SW480 (cell line): ENCODE measurements around the gene AIG1.
"Not testable (repeated sequence)": the region's sequence is repeated elsewhere in the genome, so short reads cannot be mapped to it uniquely, and the experiment has no call there.

Experiments used
- DNase-seq: peaks from one replicate; pipeline ENCODE4 v3.0.0-alpha.2; 2016; ENCODE audit warnings: low spot score

Gene AIG1

DNA sequence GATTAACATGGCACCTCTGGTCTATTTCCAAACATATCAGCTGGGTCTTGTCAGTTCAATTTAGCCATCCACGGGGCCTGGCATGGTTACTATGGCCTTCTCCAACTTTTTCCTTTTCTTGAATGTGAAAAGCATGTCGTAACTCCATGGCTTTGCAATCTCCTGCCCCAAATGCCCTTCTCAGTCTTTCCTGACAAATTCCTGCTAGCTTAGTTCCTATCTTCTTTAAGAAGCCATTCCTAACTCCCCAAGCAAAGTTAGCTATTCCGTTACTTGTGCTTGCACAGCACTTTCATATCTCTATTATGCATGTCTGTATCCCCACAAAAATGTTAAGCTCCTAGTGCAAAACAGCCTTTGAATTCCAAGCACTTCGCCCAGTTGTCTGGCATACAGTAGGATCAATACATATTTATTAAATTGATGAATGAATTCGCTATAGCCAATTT lies 105.6 kb downstream of the AIG1 start:
- no peak for DNase-seq

DNA sequence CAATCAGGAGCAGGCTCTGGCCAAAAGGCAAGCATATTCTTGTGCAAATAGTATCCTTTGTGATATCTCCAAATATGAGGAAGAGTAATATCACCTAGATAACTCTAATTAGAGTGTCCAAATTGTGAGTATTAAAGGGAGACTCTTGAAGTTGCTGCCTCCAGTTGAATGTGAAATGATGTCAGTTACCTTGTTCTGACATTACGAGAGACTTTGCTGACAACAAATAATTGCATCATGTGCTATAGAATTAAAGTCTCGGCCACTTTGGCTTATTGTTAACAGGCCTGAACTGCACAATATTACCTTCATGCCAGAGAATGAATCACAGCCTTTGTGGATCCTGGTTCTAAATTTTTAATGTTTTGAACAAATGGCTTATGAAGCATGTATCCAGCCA lies 106.5 kb downstream of the AIG1 start:
- no peak for DNase-seq

- not testable (repeated sequence) for DNase-seq
Observed at GRCh38 chr6:143168396-143168816, 107.7 kb downstream of the AIG1 start.

DNA sequence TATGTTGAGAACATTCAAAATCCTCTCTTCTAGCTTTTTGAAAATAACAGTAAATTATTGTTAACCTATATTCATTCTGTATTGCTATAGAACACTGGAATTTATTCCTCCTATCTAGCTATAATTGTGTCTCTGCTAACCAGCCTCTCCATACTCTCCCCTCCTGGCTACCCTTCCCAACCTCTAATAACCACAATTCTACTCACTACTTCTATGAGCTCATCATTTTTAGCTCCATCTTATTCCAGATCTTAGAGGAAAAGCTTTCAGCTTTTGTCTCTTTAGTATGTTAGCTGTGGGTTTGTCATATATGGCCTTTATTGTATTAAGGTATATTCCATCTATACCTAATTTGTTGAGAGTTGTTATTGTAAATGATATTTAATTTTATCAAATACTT lies 108.8 kb downstream of the AIG1 start:
- DNase-seq, result no peak

DNA sequence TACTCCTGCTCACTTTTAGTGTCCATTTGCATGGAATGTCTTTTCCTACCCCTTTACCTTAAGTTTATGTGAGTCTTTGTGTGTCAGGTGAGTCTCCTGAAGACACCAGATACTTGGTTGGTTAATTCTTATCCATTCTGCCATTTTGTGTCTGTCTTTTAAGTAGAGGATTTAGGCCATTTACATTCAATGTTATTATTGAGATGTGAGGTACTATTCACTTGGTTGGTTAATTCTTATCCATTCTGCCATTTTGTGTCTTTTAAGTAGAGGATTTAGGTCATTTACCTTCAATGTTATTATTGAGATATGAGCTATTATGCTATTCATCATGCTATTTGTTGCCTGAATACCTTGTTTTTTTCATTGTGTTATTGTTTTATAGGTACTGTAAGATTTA lies 113.8 kb downstream of the AIG1 start:
- DNase-seq, result no peak

- no peak for DNase-seq
Observed at GRCh38 chr6:143174951-143175350, 114.3 kb downstream of the AIG1 start.

DNA sequence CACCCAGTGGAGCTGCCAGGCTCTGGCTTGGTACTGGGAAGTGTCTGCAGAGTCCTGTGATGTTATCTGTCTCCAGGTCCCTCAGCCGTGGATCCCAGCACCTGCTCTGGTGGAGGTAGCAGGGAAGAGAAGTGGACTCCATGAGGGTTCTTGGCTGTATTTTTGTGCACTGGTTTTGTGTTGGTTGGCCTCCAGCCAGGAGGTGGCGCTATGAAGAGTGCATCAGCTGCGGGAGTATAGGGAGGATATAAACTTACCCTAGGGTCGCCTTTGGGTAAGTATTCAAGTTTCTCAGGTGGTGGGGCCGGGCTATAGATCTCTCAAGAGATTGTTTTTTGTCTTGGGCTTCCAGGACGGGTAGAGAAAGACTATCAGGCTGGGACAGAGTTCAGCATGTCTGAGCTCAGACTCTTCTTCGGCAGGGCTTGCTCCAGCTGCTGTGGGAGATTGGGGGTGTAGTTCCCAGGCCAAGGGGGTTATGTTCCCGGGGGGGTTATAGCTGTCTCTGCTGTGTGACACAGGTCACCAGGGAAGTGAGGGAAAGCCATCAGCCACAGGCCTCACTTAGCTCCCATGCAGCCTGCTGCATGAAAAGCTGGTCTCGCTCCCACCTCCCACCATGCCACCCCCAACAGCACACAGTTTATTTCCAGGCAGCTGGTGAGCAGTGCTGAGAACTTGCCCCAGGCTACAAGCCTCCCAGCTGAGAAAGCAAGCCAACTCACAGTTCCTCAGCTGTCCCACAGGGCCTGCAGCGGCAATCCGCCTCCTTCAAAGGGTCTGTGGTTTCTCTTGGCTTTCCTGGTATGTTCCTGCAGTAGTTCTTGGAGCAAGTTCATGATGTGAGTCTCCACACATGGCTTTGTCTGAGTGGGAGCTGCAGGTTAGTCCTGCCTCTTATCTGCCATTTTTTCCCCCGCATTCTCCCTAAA lies 115.7 kb downstream of the AIG1 start:
- DNase-seq, result no peak

DNA sequence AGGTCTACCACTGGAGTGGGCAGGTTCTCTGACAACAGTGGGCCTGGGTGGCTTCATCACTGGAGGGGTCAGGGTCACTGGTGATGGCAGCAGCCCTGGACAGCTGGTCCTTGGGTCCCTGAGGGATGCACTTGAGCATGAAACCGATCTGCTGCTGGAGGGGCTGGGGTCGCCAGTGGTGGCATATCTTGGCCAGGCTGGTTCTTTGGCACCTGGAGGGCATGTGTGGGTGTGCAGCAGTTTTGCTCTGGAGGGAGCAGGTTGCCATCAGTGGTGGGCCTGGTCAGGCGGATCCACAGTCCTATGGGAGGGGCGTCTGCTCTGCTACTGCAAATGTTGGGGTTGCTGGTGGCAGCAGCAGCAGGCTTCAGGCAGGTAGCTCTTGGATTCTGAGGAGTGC lies 117.0 kb downstream of the AIG1 start:
- DNase-seq, result no peak

GRCh38 chr6:143179096-143179495 lies 118.4 kb downstream of the AIG1 start:
- DNase-seq, result no peak

DNA sequence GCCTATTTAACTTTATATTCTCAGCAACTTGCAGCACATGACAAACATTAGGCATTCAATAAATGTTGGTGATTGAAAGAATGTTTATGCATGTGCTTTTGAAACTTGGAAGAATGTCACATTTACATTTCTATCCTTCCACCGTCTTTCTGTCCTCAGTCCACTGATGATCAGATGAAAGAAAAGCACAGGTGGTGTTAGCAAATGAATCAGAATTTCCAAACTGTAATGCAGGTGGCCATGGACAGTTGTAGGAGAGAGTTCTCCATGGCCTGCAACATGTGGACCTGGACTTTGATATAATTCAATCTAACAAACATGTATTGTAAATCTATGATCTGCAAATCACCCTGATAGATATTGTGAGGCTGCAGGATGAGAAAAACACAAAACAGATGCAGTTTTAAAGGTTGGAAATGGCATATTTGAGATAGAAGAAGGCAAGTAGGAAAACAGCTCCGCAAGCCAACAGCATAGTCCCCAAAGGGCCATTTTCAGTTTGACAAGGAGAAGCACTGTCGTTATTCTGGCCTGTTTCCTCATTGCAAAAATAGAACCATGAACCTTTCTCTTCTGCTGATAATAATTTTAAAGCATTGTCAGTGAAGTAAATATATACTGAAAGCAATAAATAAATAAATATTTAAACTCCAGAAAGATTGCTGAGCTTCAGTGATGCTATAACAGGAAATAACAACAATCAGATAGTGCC lies 119.4 kb downstream of the AIG1 start:
- no peak for DNase-seq

DNA sequence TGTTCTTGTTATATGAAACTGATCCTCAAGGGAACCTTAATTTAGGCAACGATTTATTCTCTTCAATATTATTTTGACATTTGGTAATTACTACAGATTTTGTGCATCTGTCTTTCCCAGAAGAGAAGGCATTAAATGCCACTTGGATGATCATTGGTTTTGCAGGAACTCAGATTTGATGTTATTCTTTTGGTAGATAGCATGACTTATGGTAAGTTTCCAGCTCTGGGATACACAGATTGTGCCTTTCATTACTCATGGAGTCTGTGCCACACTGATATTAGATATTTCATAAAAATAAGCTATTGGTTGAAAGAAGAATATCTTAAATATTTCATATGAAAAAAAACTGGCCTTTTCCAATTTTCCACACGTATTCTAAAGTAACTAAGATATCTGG lies 120.1 kb downstream of the AIG1 start:
- no peak for DNase-seq

- no peak for DNase-seq
Observed at GRCh38 chr6:143183666-143184065, 123.0 kb downstream of the AIG1 start.

DNA sequence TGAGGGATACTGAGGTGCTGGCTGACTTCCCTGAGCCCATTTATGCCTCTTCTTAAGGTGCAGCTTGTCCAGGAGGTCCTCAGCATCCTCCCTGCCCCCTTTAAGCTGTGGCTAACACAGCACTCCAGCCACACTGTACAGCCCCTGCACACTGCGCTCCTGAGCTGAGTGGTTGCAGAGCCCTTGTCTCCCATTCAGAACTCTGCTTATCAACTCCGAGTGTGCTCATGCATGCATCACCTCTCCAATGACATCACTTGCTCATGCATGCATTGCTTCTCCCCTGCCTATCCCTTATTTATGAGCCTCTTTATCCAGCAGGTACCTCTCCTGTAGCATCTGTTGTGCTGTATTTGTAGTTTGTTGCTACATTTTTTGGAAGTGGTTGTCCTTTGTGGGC lies 124.6 kb downstream of the AIG1 start:
- DNase-seq, result no peak

GRCh38 chr6:143187238-143187923 lies 126.7 kb downstream of the AIG1 start:
- DNase-seq, result no peak

DNA sequence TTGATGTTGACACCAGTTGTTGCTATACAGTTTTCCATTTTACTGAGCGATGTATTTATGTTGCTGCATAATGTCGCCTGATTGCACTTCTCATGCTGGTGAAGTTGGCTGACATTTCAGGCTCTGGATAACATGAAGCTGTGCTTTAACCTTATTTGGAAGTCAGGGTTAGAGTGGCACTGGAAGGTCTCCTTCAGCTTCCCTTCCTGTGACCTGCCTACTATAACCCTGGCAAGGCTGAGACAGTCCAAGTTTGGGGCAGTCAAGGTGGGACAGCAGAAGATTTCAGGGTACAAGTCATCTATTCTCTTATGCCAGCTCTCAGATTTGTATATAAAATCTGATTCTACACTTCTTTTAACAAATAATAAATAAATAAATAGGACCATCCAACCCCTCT lies 127.6 kb downstream of the AIG1 start:
- DNase-seq, result no peak

GRCh38 chr6:143191361-143191760 lies 130.7 kb downstream of the AIG1 start:
- no peak for DNase-seq

DNA sequence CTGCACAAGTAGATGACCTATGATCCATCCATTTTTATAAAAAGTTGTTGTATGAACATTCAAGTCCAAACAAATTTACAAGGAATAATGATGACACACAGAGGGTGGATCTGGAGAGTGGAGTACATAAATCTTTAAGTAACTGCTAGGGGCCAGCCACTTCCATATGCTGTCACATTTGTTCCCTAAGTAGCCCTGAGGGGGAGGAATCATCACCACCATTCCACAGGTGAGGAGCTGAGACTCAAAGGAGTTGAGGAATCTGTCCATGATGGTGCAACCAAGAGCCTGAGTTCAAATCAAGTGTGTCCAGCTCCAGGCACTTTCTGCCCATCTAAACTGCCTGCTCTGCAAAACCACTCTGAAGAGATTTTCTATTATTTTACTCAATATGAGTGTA lies 132.1 kb downstream of the AIG1 start:
- no peak for DNase-seq

DNA sequence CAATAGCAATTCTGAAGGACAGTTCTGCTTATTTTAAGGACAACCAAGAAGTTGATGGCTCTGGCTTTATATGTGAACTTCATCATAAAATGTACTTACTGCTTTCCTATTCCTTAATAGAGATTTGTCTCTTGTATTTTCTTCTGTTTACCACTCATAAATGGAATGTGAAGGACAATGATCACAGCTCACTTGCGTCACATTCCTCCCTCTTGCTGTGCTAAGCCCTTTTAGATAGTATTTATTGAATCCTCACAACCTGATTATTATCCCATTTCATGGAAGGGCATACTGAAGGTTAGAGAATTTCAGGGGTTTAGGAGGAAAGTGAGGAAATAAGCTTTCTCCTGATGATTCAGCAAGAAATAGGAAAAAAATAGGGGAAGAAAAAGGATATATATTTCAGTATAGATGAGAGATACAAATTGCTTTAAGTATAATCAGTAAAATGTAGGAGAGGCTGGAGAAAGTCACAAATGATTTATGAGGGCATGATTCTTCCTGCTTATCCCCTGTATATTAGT lies 132.9 kb downstream of the AIG1 start:
- no peak for DNase-seq

GRCh38 chr6:143194095-143194589 lies 133.5 kb downstream of the AIG1 start:
- DNase-seq, result no peak

- no peak for DNase-seq
Observed at GRCh38 chr6:143195349-143195845, 134.7 kb downstream of the AIG1 start.

DNA sequence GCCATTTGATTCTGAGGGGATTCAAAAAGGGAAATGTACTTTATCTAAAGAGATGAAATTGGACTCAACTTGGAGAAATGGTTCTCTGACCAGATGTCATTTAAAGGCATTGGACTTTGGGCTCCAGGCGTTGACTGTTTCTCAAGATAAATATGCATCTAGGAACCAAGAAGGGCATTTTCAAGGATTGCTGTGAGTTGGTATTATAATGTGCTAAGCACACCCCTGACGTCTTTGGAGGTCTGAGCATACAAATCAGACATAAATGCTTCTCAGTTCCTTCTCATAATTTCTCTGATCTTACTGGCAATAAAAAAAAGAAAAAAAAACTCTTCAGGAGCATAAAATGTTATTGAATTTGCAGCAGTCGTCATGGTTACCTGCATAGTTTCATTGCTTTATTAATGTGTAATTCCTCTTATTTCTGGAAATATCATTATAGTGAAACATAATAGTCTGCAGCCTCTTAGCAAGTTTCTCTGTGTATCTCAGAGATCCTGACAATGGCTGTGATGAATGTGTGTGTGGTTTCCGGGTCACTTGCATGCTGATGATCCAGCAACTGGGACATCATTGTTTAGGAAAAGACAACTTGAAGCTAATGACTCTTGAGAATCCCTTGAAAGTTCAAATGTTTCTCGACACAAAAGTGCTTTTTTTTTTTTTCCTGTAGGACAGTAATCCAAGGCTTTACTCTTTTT lies 136.0 kb downstream of the AIG1 start:
- DNase-seq, result no peak
